HG03520 (cell line): ENCODE results near the gene ZBTB43.
"Not testable (repeated sequence)": the region's sequence is repeated elsewhere in the genome, so short reads cannot be mapped to it uniquely, and the experiment has no call there.

Experiments
- ATAC-seq: cut with Tn5 transposase; IDR thresholded peaks from one replicate; pipeline ENCODE4 v1.9.1; 2021; ENCODE audit warnings: mild to moderate bottlenecking, moderate library complexity; ENCODE audit not compliant: unreplicated experiment

Gene ZBTB43

DNA sequence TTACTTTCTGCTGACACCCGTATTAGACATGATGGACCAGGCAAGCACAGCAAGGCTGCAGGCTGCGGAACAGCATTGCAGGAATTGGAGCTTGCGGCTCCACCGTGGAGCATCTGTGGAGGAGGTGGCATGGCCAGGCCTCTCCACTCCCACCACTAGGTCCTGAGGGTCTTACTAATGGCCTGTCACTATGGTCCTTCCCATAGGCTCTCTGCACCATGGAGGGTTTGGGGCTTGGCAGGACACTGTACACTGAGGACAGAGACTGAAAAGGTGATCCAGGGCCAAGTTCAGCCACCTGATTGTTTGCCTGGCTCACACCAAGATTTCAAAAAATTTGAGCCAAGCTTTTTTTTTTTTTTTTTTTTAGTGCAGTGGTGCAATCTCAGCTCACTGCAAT is 14.3 kb upstream of the ZBTB43 start:
- no peak for ATAC-seq

DNA sequence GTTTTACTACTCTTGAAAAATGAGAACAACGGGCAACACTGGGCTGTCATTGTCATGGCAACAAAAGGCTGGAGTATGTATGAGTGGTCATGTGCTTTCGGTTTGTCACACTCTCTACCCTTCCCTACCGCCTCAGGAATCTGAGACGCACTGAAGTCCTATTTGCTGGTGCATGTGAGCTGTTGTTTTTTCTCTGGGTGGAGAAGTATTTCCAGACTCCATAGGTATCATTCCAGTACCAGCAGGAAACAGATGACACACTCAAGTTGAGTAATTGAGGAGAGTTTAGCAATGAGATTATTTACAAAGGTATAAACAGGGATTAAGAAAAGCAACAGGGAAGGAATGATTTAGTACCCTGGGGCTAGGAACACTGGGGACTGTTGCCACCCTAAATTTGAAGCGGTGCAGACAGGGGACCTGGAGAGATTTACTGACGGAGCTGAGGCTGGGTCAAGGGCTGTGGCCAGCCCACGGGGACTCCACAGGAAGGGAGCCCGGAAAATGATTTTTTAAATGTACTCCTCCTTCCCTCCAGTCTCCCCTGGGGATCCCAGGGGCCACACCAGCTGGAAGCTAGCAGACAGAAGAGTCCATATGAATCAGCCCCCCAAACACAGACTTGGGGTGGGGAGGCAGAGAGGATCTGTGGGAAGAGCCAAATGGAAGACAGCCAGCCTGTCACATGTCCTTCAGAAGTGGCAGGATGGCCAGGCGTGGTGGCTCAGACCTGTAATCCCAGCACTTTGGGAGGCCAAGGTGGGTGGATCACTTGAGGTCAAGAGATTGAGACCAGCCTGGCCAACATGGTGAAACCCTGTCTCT is 13.2 kb upstream of the ZBTB43 start:
- ATAC-seq: no peak

DNA sequence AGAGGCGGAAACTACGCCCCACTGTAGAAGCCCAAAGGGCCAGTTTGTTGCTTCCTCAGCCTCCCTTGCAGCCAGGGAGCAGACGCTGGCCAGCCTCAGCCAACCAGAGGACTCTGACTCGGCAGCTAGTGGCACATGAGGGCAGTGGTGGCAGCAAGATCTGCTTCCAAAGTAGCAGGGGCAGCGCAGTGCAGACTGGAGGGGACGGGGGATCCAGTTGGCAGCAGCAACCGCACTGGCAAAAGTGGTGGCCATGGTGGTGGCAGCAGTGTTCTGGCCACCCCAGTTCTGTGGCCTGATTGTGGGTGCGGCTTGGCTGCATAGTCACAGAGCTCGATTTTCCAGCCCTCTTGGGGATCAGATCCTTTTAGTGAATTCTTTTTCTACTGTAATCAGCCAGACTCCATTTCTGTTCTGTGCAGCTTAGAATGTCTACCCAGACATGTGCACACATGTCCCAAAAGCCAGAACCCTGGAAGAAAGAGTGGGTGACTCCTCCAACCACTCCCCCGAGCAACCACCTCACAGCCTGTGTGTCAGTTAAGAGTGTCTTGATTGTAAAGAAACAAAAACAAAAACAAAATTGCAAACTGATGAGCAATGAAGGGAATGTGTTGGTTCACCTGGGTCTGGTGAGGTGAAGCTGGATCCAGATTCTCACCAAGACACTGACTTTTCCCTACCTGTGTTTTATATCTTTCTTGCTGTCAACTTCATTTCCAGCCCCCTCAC is 11.0 kb upstream of the ZBTB43 start:
- no peak for ATAC-seq

DNA sequence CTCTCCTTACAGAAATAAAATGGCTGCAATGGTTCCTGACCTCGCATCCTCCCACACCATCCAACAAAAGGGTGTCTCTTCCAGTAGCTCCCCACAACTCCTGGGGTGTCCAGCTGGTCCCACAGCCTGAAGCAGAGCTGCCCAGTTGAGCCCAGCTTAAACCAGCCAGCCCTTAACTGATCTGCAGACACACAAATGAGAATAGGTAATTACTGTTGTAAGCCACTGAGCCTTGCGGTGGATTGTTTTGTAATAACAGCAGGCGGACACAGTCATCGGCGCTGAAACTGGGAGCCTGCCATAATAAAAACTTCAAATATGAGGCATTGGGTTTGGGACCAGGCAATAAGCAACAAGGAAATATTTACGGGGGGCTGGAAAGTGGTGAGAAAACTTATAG is 10.4 kb upstream of the ZBTB43 start:
- ATAC-seq: no peak

DNA sequence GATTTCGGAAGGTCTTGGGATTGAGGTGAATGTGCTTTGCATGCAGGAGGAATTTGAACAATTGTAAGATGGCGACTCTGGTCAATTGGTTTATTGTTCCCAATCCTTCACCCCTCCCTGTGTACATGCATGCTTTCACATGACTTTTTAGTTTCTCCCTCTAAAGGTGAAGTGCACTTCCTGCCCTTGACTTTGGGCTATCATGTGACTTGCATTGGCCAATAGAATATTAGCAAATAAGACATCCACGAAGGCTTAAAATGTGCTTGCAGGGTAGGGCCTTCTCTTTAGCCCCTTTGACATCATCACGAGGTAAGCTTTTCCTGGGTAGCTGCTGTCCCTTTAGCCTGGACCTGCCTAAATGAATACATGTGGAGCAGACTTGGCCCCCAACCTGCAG is 8.1 kb upstream of the ZBTB43 start:
- ATAC-seq: no peak

DNA sequence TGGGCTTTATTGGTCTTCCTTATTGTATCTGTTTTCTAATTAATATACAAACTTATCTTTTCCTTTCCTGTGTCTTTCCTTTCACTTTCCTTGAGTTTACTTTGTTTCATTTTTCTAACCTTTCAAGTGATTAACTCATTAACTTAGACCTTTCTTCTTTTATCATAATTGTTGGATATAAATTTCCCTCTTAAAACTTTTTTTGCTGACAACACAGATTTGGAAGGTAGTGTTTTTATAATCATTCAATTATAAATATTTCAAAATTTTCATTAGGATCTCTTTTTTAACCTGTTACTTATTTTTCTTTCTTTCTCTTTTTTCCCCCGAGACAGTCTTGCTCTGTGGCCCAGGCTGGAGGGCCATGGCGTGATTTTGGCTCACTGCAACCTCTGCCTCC is 6.9 kb upstream of the ZBTB43 start:
- no peak for ATAC-seq

DNA sequence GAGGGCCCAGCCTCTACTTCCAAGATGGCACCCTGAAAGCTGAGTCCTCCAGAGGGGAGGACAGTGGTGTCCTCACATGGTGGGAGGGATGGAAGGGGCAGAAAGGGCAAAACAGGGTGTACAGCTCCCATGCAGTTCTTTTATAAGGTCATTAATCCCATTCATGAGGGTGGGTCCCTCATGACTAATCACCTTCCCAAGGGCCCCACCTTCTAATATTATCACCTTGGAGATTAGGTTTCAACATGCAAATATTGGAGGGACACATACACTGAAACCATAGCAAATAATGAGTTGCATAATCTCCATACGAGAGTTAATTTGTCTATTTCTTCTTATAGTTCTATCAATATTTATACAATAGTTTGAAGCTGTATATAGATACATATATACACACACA is 5.8 kb upstream of the ZBTB43 start:
- no peak for ATAC-seq

DNA sequence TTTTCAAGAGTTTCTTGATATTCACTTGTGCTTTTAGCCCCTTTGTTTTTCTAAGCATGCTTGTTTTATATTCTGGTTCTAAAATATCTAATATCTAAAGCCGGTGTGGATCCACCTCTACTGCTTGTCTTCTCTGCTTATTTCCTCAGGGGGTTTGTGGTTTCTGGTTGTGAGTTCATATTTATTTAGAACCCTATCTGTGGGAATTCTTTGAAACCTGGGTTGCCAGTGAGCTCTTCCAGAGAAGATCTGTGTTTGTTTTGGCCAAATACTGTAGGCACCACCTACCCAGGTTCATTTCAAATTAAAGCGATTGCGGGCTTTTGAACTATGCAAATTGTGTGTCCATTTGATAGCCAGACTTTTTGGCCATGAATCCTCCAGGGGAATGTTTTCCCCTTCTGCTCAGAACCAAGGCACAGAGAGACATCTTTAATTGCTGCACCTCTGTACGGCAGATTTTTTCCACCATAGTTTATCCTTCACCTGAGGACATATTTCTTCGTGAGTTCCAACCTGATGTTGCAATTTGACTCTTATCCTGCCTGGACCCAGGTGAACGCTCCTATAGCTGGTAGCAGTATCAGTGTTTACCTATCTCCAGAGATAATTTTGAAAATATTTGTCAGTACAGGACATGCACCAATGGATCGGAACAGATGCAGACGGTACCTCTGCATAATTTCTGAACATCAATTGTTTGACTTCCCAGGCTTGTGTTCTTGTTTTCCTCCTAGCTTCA is 2.4 kb upstream of the ZBTB43 start:
- ATAC-seq: no peak

DNA sequence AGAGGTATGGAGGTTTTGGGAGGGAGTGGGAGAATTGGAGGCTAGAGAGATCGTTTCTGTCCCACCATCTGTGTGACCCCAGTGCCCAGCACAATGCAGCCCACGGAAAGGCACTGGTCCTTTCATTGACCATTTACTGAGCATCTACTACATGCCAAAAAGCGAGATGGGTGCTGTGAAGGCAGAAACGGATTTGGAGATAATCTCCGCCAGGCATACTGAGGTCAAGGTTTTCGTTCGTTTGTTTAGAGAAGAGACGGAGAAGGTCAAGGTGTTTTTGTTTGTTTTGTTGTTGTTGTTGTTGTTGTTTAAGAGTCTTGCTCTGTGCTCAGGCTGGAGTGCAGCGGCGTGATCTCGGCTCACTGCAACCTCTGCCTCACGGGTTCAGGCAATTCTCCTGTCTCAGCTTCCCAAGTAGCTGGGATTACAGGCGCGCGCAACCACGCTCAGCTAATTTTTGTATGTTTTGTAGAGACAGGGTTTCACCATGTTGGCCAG is 593 bp upstream of the ZBTB43 start:
- ATAC-seq: no peak

DNA sequence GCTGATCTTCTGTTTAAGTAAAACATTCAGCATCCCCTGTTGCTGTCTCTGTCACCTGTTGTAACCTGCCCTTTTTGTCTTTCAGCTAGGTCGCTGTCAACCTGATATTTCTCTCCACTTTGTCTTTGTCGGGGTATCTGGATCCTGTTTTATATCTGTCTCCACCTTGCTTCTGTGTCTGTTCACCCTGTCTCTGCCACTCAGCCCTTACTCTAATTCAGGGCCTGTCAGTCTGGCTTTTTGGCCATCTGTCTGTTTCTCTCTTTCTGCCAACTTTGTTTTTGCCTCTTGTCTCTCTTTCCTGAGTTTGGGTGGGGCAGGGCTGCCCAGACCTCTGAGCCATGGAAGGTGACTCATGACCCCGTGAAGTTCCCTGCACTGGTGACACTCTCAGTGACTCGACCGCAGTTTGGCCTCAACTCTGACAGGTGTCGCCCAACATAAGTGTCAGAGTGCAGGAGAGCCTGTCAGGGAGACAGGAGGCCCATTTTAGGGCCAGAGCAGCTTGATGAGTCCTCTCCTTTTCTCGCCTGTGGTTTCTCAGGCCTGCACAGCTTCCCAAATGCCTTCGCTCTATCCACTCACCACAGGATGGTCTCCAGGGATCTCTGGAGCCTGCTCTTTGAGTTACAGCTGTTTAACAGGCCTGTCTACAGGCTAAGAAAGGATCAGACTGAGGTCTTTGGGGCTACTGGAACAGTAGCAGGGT is 868 bp downstream of the ZBTB43 start:
- ATAC-seq: peak; percentile 66

DNA sequence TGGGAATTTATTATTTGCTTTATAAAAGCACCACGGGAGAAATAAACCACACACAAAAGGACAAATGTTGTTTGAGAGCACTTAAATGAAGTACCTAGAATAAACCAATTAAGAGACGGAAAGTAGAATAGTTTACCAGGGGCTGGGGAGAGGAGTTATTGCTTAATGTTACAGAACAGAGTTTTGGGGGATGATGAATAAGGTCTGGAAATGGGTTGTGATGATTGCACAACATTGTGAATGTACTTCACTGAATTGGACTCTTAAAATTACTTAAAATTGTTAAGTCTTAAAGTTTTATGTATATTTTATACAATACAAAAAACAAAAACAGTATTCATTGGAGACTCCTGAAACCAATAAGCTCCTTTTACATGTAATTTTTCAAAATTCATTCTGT is 1.5 kb downstream of the ZBTB43 start:
- ATAC-seq: no peak

DNA sequence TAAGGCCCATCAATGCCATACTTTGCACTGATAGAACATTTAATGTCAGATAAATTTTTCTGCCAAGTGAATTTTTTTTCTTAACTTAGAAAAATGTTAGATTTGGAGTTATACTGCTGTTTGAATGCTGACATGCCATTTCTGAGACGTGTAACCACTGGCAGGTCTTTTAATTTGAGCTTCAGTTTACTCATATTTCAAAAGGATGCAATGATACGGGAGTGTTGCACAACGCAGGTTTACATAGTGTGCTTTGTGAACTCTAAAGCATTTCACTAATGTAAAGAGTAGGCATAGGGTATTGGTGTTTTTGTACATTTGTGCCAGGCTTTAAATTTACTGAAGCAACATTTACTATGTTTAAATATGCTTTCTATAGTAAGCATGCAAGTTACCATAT is 4.2 kb downstream of the ZBTB43 start:
- no peak for ATAC-seq

DNA sequence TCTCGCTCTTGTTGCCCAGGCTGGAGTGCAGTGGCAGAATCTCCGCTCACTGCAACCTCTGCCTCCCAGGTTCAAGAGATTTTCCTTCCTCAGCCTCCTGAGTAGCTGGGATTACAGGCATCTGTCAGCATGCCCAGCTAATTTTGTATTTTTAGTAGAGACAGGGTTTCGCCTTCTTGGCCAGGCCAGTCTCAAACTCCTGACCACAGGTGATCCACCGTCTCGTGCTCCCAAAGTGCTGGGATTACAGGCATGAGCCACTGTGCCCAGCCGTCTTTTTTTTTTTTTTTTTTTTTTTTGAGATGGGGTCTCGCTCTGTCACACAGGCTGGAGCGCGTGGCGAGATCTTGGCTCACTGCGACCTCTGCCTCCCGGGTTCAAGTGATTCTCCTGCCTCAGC is 5.4 kb downstream of the ZBTB43 start:
- ATAC-seq: not testable (repeated sequence)

DNA sequence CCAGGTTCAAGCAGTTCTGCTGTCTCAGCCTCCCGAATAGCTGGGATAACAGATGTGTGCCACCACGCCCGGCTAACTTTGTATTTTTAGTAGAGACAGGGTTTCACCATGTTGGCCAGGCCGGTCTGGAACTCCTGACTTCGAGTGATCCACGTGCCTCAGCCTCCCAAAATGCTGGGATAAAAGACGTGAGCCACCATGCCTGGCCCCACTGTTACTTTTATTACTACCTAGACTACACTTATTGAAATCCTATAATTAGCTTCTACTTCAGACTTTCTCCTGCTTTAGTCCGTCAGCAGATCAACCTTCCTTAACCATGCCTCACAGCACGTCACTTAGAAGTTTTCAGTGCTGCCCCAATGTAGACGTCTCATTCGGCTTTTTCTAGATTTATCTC is 8.2 kb downstream of the ZBTB43 start:
- no peak for ATAC-seq

DNA sequence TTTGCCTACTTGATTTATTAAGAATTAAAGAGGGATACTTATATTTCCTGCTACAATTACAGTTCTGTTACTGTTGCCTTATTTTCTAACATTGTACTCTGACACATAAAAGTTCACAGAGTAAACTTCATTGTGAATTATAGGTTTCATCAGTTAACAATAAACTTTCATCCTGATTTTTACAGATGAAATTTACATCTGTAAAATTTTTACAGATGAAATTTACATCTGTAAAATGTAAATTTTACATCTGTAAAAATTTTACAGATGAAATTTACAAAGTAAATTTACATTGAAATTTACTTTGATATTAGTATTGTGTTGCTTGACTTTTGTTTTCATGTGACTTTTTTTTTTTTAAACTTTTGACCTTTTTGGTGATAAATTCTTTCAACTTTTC is 9.3 kb downstream of the ZBTB43 start:
- no peak for ATAC-seq

DNA sequence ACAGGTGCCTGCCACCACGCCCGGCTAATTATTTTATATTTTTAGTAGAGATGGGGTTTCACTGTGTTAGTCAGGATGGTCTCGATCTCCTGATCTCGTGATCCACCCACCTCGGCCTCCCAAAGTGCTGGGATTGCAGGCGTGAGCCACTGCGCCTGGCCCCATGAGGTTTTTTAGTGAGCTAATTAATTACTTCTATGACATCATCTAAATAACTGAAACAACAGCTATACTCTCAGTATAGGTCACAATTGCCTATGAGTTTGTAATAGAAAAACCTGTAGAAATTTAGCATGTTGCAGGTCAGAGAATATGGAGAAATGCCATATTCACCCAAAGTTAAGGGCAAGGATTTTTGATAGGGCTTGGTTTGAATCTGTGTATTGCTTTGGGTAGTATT is 12.8 kb downstream of the ZBTB43 start:
- ATAC-seq: not testable (repeated sequence)

DNA sequence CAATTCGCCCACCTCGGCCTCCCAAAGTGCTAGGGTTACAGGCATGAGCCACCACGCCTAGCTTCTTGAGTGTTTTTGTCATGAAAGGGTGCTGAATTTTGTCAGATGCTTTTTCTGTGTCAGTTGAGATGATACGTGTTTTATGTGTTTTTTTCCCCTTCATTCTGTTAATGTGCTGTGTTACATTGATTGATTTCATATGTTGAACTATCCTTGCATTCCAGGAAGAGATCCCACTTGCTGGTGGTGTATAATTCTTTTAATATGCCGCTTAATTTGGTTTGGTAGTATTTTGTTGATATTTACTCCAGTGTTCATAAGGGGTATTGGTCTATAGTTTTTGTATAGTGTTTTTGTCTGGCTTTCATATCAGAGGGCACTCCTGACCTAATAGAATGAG is 13.6 kb downstream of the ZBTB43 start:
- ATAC-seq: no peak

DNA sequence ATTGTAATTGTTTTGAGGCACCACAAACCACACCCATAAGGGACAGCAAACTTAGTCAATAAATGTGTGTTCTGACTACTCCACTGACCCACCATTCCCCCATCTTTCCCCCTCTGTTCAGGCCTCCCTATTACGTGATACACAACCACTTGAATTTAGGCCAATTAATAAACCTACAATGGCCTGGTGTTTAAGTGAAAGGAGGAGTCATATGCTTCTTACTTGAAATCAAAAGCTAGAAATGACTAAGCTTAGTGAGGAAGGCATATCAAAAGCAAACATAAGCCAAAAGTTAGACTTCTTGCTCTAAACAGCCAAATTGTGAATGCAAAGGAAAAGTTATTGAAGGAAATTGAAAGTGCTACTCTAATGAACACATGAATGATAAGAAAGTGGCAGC is 14.6 kb downstream of the ZBTB43 start:
- no peak for ATAC-seq

DNA sequence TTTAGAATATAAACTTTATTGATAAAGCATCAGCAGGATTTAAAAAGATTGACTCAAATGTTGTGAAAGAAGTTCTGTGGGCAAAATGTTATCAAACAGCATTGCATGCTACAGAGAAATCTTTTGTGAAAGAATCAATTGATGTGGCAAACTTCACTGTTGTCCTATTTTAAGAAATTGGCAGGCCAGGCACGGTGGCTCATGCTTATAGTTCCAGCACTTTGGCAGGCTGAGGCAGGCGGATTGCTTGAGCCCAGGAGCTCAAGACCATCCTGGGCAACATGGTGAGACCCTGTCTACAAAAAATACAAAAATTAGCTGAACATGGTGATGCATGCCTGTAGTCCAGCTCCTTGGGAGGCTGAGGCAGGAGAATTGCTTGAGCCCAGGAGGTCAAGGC is 17.4 kb downstream of the ZBTB43 start:
- ATAC-seq: no peak

DNA sequence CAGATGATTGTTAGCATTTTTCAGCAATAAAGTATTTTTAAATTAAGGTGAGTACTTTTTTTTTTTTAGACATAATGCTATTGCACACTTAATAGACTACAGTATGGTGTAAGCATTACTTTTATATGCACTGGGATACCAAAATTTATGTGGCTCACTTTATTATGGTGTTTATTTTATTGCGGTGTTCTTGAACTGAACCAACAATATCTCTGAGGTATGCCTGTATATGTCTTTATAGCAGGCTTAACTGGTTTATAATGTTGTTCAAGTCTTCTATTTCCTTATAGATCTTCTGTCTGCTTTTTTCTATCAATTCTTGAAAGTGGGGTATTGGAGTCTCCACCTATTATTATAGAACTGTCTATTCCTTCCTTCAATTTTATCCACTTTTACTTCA is 18.0 kb downstream of the ZBTB43 start:
- no peak for ATAC-seq

DNA sequence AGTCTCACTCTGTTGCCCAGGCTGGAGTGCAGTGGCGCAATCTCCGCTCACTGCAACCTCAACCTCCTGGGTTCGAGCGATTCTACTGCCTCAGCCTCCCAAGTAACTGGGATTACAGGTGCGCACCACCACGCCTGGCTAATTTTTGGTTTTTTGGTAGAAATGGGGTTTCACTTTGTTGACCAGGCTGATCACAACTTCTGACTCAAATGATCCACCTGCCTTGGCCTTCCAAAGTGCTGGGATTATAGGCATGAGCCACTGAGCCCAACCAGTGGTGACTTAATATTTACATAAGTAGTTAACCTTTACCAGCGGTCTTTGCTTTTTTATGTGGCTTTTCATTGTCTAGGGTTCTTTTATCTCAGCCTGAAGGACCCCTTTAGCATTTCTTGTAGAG is 19.2 kb downstream of the ZBTB43 start:
- not testable (repeated sequence) for ATAC-seq
